ENCODE results near the gene IGDCC3.

The IGDCC3 gene

GRCh38 chr15:65286069-65286703, 91.6 kb downstream of the IGDCC3 start:
- peak overlapping the region; percentile 91 for H3K27ac ChIP-seq
- TF ChIP-seq ZFX (IDR thresholded peaks at IDR 0.05; ENCODE audit: borderline replicate concordance) = no peak
- TF ChIP-seq CTCF (IDR thresholded peaks at IDR 0.05) = no peak

- no peak for TF ChIP-seq CTCF (IDR thresholded peaks at IDR 0.05)
- TF ChIP-seq ZFX (IDR thresholded peaks at IDR 0.05; ENCODE audit: borderline replicate concordance) = no peak
- H3K27ac ChIP-seq = peak overlapping the region; percentile 91
These were observed 92.3 kb downstream of the IGDCC3 start for GRCh38 chr15:65285291-65286068.

- no peak for TF ChIP-seq CTCF (IDR thresholded peaks at IDR 0.05)
- no peak for TF ChIP-seq ZFX (IDR thresholded peaks at IDR 0.05; ENCODE audit: borderline replicate concordance)
- no peak overlapping the region for H3K27ac ChIP-seq
These were observed 99.3 kb downstream of the IGDCC3 start for GRCh38 chr15:65278480-65278879.

All from 22Rv1 (cell line).